HUDEP-2 (cell line): ENCODE measurements around the gene FBH1.
A peak's percentile ranks its signal among the peaks of the same experiment; 100 is the strongest.
"Not testable (repeated sequence)": the region's sequence is repeated elsewhere in the genome, so short reads cannot be mapped to it uniquely, and the experiment has no call there.

Source experiments
- DNase-seq, 76 experiments: peaks; one replicate each; lab custom pipeline; 2025; ENCODE audit not compliant: unreplicated experiment in 76 of 76; lab: John Stamatoyannopoulos, UW

The FBH1 gene

DNA sequence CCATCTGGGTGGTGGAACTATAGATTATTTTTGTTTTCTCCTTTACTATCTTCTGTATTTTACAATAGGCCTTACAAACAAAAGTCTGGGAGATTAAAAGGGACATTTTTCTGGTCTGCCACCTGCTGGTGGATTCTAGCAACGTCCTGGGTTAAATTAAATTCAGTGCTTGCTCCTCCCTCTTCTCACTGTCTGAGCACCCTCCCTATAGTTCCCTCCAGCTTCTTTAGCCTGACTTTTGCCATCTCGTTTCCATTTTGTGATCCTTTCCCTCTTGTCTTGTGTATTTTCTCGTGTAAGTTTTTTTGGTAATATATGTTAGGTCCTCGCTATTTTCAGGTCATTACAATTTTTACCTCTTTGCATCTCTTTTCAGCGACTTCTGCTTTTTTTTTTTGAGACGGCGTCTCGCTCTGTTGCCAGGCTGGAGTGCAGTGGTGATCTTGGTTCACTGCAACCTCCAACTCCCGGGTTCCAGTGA lies 16.5 kb upstream of the FBH1 start:
- peak in 58 of 76 experiments; percentile 5 to 73 (median 48) for DNase-seq

DNA sequence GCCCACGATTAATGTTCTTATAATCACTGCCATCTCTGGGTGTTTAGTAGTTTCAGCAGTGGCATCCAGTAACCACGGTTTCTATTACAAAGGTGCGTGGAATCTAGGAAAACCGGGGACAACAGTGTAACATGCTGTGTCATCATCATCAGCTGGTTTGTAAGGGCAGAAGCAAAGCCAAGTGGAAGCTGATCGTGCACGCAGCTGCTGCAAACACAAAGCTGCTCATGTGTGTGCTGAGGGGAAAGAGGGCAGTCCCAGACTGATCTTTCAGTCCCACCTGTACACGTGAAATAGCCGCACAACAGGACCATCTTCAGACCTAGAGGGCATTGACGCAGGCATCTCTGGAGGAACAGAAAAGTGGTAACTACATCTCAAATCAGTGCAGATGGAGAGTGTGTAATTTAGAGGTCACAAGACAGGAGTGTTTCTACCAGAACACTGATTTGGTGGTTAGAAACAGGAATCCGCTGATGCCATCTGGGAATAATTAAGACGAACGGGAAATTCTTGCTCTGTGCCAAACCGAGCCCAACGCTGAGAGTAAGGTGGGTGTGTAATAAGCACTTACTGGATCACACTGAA lies 13.8 kb upstream of the FBH1 start:
- DNase-seq, result no peak

- DNase-seq, result not testable (repeated sequence)
Observed at GRCh38 chr10:5877041-5877440, 13.0 kb upstream of the FBH1 start.

DNA sequence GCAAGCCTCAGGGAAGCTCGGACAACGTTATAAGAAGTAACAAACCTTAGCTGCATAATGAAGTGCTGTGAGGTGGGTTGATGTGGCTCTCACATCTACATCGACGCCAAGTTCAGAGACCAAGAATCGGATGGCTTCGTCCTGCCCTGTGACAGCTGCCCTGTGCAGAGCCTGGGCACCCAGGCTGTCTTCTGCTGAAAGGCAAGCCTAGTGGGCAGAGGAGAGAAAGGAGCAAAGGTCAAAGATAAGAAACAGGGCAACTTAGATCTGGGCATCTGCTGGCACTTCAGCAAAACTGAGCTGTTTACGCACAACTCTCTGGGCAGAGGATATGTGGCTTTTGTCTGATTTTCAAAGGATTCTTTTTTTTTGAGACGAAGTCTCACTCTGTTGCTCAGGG lies 7.1 kb upstream of the FBH1 start:
- no peak for DNase-seq

DNA sequence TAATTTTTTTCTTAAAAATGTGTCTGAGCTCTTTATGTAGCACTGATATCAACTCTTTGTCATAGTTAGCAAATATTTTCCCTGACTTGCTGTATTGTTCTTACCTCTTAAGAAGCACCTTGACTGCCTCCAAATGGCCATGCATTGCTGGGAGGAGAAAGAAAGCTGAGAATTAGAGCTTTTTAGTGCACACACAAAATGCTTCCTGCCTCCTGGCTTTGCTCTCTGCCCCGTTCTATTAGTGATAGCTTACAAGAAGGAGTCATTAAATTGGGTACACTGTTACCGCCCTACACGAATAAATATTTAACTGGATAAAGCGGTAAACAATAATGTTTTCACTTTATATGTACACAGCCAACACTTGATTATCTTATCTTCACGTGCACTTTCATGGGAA lies 4.4 kb upstream of the FBH1 start:
- DNase-seq, result no peak

GRCh38 chr10:5887029-5887428 lies 3.0 kb upstream of the FBH1 start:
- DNase-seq, result no peak

DNA sequence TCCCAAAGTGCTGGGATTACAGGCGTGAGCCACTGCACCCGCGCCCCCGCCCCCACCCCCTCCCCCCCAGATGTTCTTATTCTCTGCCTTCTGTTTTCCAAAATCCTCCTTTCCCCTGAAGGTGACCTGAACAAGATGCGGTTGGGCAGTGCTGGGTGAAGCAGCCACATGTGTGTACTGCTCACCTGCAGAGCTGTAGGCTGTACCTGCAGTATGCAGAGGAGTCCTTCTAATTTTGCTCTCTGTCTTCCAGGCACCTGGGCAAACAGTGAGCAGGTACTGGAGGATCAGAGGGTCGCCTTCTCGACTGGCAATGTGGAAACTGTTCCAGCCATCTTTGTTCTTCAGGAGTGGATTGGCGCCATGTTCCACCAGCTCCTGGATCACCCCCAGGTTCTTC lies 2.4 kb upstream of the FBH1 start:
- no peak for DNase-seq

DNA sequence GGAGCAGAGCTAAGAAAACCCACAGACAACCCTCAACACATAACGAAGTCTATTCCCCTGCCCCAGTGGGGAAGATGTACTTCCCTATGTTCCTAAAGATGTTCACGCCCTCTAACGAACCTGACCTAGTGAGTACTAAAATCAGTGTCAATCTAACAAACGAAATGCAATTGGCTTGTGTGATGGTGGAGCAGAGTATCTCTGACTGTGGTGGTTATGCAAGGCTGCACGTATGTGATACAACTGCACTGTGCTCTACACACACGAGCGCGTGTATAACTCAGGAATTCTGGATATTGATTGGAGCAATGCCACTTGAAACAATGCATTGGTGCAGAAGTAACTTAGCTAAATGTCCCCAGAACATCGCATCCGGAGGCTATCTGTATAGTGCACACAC lies 1.7 kb upstream of the FBH1 start:
- no peak for DNase-seq

GRCh38 chr10:5888843-5889623 lies 1.0 kb upstream of the FBH1 start:
- peak in 6 of 76 experiments; percentile 8 to 36 (median 22) for DNase-seq

GRCh38 chr10:5890452-5890915 lies 441 bp downstream of the FBH1 start:
- peak in 21 of 76 experiments; percentile 17 to 48 (median 30) for DNase-seq

DNA sequence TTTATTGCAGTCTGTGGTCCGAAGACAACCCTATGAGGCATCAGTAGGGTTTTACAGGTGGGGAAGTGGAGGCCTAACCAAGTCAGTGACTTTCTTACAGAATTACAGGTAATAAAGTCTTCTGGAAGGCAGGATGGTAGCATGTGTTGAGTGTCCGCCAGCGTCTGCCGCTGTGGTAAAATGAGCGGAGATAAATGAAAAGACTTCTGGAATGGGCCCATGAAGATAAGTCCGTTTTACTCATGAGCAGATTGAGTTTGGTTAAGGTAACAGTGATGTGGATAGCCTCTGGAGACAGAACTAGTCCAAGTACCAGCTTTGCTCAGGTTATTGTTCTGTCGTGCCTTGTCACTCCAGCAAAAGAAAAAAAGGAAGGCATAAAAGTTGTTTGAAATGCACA lies 966 bp downstream of the FBH1 start:
- DNase-seq, result peak in 30 of 76 experiments; percentile 7 to 60 (median 28)

DNA sequence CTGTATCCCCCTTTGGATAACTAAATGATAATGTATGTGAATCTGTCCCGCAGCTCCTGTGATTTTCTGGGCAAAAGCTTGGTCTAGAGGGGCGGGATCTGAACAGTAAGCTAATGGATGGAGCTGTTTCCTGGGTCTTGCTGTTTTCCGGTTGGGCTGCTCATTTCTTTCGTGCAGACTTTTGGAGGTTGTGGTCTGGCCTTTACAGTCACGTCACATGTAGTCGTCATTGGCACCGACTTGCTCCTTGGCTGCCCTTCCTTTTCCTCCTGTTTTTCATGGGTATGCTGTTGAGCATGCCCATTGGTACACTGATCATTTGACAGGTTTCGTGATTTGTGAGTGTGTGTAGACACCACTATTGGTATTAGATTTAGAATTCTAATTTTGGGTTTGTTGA lies 2.0 kb downstream of the FBH1 start:
- no peak for DNase-seq

- DNase-seq, result no peak
Observed at GRCh38 chr10:5893321-5893720, 3.3 kb downstream of the FBH1 start.

- DNase-seq, result peak in 7 of 76 experiments; percentile 10 to 65 (median 34)
Observed at GRCh38 chr10:5894403-5894802, 4.4 kb downstream of the FBH1 start.

DNA sequence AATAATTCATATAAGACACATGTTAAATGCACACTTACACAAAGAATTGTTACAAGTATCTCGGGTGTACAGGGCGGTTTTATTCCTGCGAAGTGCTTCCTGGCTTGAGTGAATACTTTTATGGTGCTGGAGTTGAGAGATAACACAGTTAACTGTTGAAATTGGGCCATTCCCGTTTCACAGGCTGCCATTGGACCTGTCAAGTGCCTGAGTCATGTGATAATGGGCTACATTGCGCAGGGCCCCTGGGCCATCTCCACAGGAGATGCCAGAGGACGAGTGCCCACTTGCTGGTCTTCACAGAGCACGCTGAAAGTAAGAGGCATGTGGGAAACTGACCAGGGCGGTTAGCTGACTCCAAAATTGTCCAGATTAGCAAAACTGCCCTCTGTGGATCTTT lies 4.8 kb downstream of the FBH1 start:
- peak in 75 of 76 experiments; percentile 7 to 90 (median 73) for DNase-seq

GRCh38 chr10:5895365-5895764 lies 5.3 kb downstream of the FBH1 start:
- no peak for DNase-seq

- DNase-seq, result peak in 1 of 76 experiments; percentile 12
Observed at GRCh38 chr10:5895804-5896203, 5.8 kb downstream of the FBH1 start.

DNA sequence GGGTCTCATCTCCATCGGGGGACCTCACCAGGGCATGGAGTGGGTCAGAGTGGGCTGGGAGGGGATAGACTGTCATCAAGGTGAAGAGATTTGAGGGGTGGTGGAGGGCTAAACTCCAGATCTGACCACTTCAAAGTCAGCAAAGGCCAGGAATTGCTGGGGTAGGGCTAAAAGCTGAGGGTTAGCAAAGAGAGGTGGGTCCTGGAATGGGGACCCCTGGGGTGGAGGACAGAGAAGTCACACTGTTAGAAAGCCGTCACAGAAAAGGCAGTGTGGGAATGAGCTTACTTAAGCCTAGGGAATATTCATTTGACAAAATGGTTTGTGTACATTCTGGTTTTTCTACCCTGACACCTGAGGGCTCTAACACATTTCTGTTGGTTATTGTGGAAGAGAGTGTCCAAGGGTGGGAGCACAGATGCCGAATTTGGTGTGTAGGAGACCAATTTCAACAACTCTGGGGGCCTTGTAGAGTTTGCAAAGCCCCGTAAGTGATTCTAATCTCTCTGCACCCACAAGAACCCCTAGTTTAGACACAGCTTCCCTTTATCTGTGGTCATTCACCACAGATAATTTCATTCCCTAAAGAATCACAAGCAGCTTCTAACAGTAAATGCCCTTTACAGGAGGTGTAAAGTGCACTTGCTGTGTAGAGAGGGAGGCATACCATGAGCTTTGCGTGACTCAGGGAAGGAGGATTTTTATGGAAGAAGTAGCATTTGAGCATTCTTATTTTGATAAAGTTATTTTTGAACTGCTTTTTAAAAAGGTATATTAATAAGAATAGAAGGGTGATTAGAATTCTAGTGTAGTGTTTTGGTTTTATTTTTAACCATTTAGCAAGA lies 6.4 kb downstream of the FBH1 start:
- peak in 3 of 76 experiments; percentile 4 to 7 (median 7) for DNase-seq

DNA sequence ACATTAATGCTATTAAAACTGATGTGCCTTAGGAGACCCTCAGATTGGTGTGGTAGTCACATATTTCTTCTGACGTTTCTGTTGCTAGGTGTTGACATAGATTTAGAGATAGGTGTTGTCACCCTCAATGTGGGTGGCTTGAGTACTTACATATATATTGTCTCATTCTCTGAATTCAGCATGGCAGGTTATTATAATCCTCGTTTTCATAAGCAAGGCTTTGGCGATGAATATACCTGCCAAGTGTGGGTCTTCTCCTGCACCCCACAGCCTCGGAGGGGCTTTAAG lies 7.0 kb downstream of the FBH1 start:
- peak in 1 of 76 experiments; percentile 17 for DNase-seq

DNA sequence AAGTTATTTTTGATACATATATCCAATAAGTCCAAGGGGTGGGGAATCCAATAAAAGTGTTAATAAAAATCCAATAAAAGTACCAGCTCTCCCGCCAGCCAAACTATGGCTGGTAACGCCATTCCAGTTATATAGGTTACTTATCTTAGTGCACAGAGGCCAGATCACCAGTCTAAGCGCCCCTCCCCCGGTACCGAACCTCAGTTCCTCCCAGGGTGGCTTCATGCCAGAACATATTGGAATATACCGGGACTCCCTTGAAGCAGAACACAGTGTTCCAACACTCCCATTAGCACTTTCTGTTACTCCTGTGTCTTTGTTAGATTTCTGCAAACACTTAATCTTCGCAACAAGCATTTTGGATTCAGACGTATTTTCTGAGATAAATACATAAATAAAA lies 7.5 kb downstream of the FBH1 start:
- DNase-seq, result peak in 29 of 76 experiments; percentile 1 to 55 (median 18)

DNA sequence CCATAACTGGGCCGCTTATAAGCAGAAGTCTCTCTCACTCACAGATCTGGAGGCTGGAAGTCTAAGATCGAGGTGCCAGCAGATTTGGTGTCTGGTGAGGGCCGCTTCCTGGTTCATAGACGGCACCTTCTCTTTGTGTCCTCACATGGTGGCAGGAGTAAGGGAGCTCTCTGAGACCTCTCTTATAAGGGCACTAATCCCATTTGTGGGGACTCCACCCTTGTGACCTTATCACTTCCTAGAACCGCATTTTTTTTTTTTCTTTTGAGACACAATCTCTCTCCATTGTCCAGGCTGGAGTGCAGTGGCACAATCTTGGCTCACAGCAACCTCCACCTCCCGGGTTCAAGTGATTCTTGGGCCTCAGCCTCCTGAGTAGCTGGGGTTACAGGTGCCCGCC lies 8.1 kb downstream of the FBH1 start:
- peak in 11 of 76 experiments; percentile 5 to 33 (median 15) for DNase-seq
